ENCODE measurements around the gene FNIP2. TPM values are rescaled to one million over a fixed set of nuclear protein-coding genes. Genes with fewer than 3 reads are reported as not detected.
A peak's percentile ranks its signal among the peaks of the same experiment; 100 is the strongest.

FNIP2 gene
- total RNA-seq, 1 experiment from 2014 or later, result 5.2 TPM

DNA sequence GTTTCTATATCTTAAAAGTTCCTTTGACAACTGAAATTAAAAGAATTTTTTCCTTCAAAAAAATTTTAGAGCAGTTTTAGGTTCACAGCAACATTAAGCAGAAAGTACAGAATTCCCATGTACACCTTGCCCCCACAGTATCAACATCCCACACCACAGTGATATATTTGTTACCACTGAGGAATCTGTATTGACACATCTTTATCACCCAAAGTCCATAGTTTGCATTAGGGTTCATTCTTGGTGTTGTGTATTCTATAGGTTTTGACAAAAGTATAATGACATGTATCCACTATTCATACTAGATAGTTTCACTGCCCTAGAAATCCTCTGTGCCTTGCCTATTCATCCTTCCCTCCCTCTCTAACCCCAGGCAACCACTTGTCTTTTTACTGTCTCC is 43.7 kb downstream of the FNIP2 start:
- DNase-seq, result no peak
- H3K79me2 ChIP-seq (ENCODE audit: low read length), result 0 out of 2 replicates have a peak, but pooled peaks cover 7% of the 10 kb centered on the region
- no peaks in the 10 kb centered on the region for H3K36me3 ChIP-seq (ENCODE audit: low read depth, low read length)
- H3K9me3 ChIP-seq (ENCODE audit: low read length), result no peaks in the 10 kb centered on the region
- TF ChIP-seq, protein P1, sequence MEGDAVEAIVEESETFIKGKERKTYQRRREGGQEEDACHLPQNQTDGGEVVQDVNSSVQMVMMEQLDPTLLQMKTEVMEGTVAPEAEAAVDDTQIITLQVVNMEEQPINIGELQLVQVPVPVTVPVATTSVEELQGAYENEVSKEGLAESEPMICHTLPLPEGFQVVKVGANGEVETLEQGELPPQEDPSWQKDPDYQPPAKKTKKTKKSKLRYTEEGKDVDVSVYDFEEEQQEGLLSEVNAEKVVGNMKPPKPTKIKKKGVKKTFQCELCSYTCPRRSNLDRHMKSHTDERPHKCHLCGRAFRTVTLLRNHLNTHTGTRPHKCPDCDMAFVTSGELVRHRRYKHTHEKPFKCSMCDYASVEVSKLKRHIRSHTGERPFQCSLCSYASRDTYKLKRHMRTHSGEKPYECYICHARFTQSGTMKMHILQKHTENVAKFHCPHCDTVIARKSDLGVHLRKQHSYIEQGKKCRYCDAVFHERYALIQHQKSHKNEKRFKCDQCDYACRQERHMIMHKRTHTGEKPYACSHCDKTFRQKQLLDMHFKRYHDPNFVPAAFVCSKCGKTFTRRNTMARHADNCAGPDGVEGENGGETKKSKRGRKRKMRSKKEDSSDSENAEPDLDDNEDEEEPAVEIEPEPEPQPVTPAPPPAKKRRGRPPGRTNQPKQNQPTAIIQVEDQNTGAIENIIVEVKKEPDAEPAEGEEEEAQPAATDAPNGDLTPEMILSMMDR (conservative IDR thresholded peaks at IDR 0.05; ENCODE audit: low read depth, low read length), result no peak
- TF ChIP-seq EZH2 (IDR thresholded peaks at IDR 0.05; ENCODE audit: low read length, unreplicated experiment), result no peak
- TF ChIP-seq EZH2phosphoT487 (IDR thresholded peaks at IDR 0.05; ENCODE audit: borderline replicate concordance, low read length), result no peak
- H3K27me3 ChIP-seq (ENCODE audit: low read length), result no peaks in the 10 kb centered on the region
- intact Hi-C loops (cut with micrococcal nuclease), result loop anchor here (5.0 kb wide), 1 partner anchor 80 kb away; no protein-coding TSS in a partner anchor
- no peak overlapping the region for H2AFZ ChIP-seq (ENCODE audit: low read length)
- no peaks in the 10 kb centered on the region for H3K9me2 ChIP-seq (replicated peaks; ENCODE audit: low read length)
- no peak for ATAC-seq
- BruUV-seq (replicated peaks), result no TSS peak
- no peak overlapping the region for H3K9ac ChIP-seq (ENCODE audit: low read length)
- H3K27ac ChIP-seq (ENCODE audit: low read length), result peak overlapping the region; percentile 97
- H3K4me1 ChIP-seq (ENCODE audit: insufficient read depth, low read length), result peaks cover 36% of the 10 kb centered on the region
- H3K4me3 ChIP-seq (ENCODE audit: low read length), result no peak overlapping the region
- H3K4me2 ChIP-seq (ENCODE audit: low read length), result no peak overlapping the region
- ChIA-PET CTCF (no interaction called here), POLR2A (ENCODE audit: unreplicated experiment) (no interaction called here)
- no peaks in the 10 kb centered on the region for H4K20me1 ChIP-seq (ENCODE audit: low read length)
- H3F3A ChIP-seq (ENCODE audit: low read length, unreplicated experiment), result peaks cover 3% of the 10 kb centered on the region

DNA sequence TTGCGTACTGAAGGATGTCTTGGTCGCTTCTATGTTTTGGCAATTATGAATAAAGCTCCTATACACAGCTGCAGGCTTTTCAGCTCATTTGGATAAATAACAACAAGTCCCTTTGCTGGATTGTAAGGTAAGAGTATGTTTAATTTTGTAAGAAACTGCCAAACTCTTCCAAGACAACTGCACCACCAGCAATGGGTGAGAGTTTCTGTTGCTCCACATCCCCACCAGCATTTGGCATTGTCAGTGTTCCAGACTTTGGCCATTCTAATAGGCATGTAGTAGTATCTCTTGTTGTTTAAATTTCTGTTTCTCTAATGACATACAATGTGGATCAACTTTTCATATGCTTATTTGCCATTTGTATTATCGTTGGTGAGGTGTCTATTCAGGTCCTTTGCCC is 44.3 kb downstream of the FNIP2 start:
- Histone ChIP-seq H3K9ac (ENCODE audit: low read length) (no peak overlapping the region), H3K4me2 (ENCODE audit: low read length) (no peak overlapping the region), H3K4me1 (ENCODE audit: insufficient read depth, low read length) (peaks cover 42% of the 10 kb centered on the region), H3K9me3 (ENCODE audit: low read length) (no peaks in the 10 kb centered on the region), H3K79me2 (ENCODE audit: low read length) (0 out of 2 replicates have a peak, but pooled peaks cover 6% of the 10 kb centered on the region), H3K9me2 (replicated peaks; ENCODE audit: low read length) (no peaks in the 10 kb centered on the region), H2AFZ (ENCODE audit: low read length) (no peak overlapping the region), H3F3A (ENCODE audit: low read length, unreplicated experiment) (peaks cover 3% of the 10 kb centered on the region), H3K36me3 (ENCODE audit: low read depth, low read length) (no peaks in the 10 kb centered on the region), H3K27me3 (ENCODE audit: low read length) (no peaks in the 10 kb centered on the region), H3K27ac (ENCODE audit: low read length) (no peak overlapping the region), H3K4me3 (ENCODE audit: low read length) (no peak overlapping the region), H4K20me1 (ENCODE audit: low read length) (no peaks in the 10 kb centered on the region)
- ChIA-PET CTCF (no interaction called here), POLR2A (ENCODE audit: unreplicated experiment) (no interaction called here)
- ATAC-seq, result no peak
- intact Hi-C loops (cut with micrococcal nuclease), result loop anchor here (5.0 kb wide), 1 partner anchor 81 kb away; no protein-coding TSS in a partner anchor
- no TSS peak for BruUV-seq (replicated peaks)
- no peak for TF ChIP-seq EZH2phosphoT487 (IDR thresholded peaks at IDR 0.05; ENCODE audit: borderline replicate concordance, low read length)
- TF ChIP-seq, protein P1 (conservative IDR thresholded peaks at IDR 0.05; ENCODE audit: low read depth, low read length), result no peak
- no peak for TF ChIP-seq EZH2 (IDR thresholded peaks at IDR 0.05; ENCODE audit: low read length, unreplicated experiment)
- DNase-seq, result no peak

- TF ChIP-seq EZH2phosphoT487 (IDR thresholded peaks at IDR 0.05; ENCODE audit: borderline replicate concordance, low read length) (no peak), EZH2 (IDR thresholded peaks at IDR 0.05; ENCODE audit: low read length, unreplicated experiment) (no peak)
- TF ChIP-seq, protein P1 (conservative IDR thresholded peaks at IDR 0.05; ENCODE audit: low read depth, low read length), result no peak
- ChIA-PET POLR2A (ENCODE audit: unreplicated experiment) (no interaction called here), CTCF (no interaction called here)
- no peaks in the 10 kb centered on the region for H3K9me2 ChIP-seq (replicated peaks; ENCODE audit: low read length)
- H4K20me1 ChIP-seq (ENCODE audit: low read length), result no peaks in the 10 kb centered on the region
- H3K9me3 ChIP-seq (ENCODE audit: low read length), result no peaks in the 10 kb centered on the region
- ATAC-seq (no peak), DNase-seq (no peak)
- no peak overlapping the region for H3K4me2 ChIP-seq (ENCODE audit: low read length)
- H3K27ac ChIP-seq (ENCODE audit: low read length), result no peak overlapping the region
- H3K9ac ChIP-seq (ENCODE audit: low read length), result no peak overlapping the region
- no TSS peak for BruUV-seq (replicated peaks)
- no peaks in the 10 kb centered on the region for H3K36me3 ChIP-seq (ENCODE audit: low read depth, low read length)
- H3K4me1 ChIP-seq (ENCODE audit: insufficient read depth, low read length), result peaks cover 42% of the 10 kb centered on the region
- intact Hi-C loops (cut with micrococcal nuclease), result loop anchor here (5.0 kb wide), 1 partner anchor 82 kb away; no protein-coding TSS in a partner anchor
- no peak overlapping the region for H3K4me3 ChIP-seq (ENCODE audit: low read length)
- no peaks in the 10 kb centered on the region for H3K79me2 ChIP-seq (ENCODE audit: low read length)
- H3F3A ChIP-seq (ENCODE audit: low read length, unreplicated experiment), result peaks cover 3% of the 10 kb centered on the region
- H2AFZ ChIP-seq (ENCODE audit: low read length), result no peak overlapping the region
- no peaks in the 10 kb centered on the region for H3K27me3 ChIP-seq (ENCODE audit: low read length)
Measured at GRCh38 chr4:158814207-158814606, 45.4 kb downstream of the FNIP2 start.

All from PC-3 (cell line).